ENCODE data around the gene SACS. TPM values are rescaled to one million over a fixed set of nuclear protein-coding genes. Genes with fewer than 3 reads are reported as not detected.
"Not testable (repeated sequence)": the region's sequence is repeated elsewhere in the genome, so short reads cannot be mapped to it uniquely, and the experiment has no call there.

The SACS gene
- total RNA-seq, 1 experiment from 2014 or later, result 64.2 TPM

GRCh38 chr13:23418776-23419683 lies 14.5 kb downstream of the SACS start:
- DNase-seq (ENCODE audit: low read depth), result no peak

- no peak for DNase-seq (ENCODE audit: low read depth)
Observed at GRCh38 chr13:23414682-23415081, 18.8 kb downstream of the SACS start.

DNA sequence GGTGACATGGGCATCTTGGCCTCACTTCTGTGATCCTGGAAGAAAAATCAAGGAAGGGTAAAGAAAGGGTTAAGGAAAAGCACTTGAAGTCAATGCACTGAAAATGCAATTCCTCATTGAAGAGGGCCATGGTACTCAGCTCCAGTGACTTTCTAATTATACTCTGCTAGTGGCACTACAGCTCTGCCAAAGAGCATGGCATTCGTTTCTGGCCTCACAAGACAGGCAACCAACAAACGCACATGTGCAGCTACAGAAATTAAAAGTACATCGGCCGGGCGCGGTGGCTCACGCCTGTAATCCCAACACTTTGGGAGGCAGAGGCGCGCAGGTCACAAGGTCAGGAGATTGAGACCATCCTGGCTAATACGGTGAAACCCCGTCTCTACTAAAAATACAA lies 21.8 kb downstream of the SACS start:
- no peak for DNase-seq (ENCODE audit: low read depth)

GRCh38 chr13:23411220-23411619 lies 22.3 kb downstream of the SACS start:
- no peak for DNase-seq (ENCODE audit: low read depth)

DNA sequence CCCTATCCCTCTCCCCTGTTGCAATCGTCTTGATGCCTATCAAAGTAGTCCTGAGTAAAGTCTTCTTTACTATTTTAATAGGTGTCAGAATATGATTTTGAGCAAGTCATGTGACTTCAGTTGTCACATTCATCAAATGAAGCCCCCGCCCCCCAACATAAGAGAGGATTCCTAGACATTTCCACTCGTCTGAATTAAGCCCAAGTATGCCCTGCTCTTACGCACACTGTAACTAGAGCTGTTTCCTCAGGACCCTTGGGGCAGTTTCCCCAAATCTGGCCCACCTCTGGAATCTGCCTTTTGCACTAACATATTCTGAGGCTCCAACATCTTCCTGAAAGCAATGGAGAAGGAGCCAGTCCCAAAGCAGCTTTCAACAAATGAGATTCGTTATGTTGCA lies 25.5 kb downstream of the SACS start:
- no peak for DNase-seq (ENCODE audit: low read depth)

GRCh38 chr13:23401156-23401555 lies 32.3 kb downstream of the SACS start:
- DNase-seq (ENCODE audit: low read depth), result not testable (repeated sequence)

DNA sequence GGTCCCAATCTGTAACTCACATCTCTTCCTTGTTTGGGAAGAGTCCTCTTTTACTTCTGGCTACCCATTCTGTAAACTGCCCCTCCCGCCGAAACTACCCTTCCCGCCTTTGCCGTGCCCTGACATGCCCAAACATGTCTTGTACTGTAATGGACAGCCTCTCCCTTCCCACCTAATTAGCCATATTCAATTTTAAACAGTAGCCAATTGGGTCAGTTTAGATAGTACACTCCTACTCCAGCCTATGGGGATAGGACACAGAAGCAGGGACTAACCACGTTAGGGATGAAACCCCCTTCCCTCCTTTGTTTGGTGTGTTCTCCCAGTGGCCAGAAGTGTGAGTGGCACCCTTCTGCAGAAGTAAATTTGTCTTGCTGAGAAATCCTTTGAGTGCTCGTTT lies 34.2 kb downstream of the SACS start:
- DNase-seq (ENCODE audit: low read depth), result no peak

- no peak for DNase-seq (ENCODE audit: low read depth)
Observed at GRCh38 chr13:23394821-23395220, 38.7 kb downstream of the SACS start.

GRCh38 chr13:23392925-23393645 lies 40.4 kb downstream of the SACS start:
- no peak for DNase-seq (ENCODE audit: low read depth)

DNA sequence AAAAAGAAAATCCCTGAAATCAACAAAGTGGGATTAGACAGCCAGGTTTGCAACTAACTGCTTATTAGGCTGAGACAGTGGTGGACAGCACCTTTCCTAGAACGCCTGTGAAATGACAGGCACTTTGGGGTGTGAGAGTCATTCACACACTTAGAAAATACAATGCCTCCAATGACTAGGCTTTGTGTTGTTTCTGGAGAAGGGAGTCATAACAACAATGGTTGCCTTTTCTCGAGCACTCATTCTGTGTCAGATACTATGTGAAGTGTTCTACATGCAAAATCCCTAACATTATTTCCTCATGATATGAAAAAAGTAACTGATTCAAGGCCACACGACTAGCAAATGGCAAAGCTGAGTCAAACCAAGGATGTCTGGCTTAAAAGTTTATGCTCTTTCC lies 41.2 kb downstream of the SACS start:
- no peak for DNase-seq (ENCODE audit: low read depth)

- DNase-seq (ENCODE audit: low read depth), result peak; percentile 64
Observed at GRCh38 chr13:23391752-23392151, 41.8 kb downstream of the SACS start.

GRCh38 chr13:23386533-23386932 lies 47.0 kb downstream of the SACS start:
- DNase-seq (ENCODE audit: low read depth), result no peak

- no peak for DNase-seq (ENCODE audit: low read depth)
Observed at GRCh38 chr13:23385931-23386330, 47.6 kb downstream of the SACS start.

- peak; percentile 74 for DNase-seq (ENCODE audit: low read depth)
Observed at GRCh38 chr13:23384111-23384510, 49.4 kb downstream of the SACS start.

DNA sequence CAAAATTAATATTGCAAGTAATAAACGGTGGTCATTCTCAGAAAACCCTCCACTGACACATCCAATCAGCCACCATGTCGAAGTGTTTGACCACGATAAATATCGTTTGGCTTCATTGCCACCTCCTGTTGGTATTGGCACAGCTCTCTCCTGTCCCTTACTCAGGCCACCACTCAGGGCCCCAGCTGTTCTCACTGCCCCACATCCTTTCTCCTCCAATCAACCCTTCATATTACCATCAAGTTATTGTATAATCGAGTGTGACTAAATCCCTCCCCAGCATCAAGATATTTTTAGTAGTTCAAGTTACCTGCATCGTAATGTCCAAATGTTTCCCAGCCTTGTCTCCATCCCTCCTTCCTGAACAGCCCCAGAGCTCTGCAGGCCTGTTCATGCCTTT lies 50.4 kb downstream of the SACS start:
- no peak for DNase-seq (ENCODE audit: low read depth)

DNA sequence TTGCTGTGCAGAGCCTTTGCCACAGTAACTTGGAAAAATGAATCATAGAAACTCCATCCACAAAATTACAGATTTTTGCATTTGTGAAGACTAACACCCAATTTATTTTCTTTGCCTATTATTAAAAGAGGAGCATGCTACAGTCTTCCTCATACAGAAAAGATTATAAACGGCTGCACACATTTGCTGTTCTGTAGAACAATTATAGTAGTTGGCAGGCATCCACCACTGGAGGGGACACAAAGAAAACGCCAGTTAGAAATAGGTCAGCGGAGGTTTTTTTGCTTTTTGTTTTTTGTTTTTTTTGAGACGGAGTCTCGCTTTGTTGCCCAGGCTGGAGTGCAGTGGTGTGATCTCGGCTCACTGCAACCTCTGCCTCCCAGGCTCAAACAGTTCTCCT lies 51.6 kb downstream of the SACS start:
- DNase-seq (ENCODE audit: low read depth), result peak; percentile 29

GRCh38 chr13:23380534-23380933 lies 53.0 kb downstream of the SACS start:
- peak; percentile 28 for DNase-seq (ENCODE audit: low read depth)

DNA sequence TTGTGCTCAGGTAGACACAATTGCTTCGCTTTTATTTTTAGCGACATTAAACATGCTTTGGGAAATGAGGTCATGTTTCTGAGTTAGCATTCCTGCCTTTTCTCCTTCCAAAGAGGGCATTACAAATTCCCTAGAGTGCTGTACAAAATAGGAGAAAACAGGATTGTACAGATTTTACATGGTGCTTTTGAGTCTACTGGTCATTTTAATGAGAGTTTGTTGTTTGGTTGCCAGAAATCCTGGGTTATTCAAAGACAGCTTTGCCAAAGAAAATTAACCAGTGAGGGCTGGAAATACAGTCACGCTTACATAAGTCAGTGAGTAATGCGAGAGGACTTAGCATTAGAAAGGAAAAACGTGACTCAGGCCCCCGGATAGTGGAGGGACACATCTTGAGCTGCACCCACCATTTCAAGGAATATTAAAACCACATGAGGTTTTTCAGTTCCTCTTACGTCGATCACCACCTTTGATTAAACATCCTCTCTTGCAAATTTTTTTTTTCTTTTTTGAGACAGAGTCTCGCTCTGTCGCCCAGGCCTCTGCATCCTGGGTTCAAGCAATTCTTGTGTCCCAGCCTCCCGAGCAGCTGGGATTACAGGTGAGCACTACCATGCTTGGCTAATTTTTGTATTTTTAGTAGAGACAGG lies 55.4 kb downstream of the SACS start:
- peak; percentile 97 for DNase-seq (ENCODE audit: low read depth)

- no peak for DNase-seq (ENCODE audit: low read depth)
Observed at GRCh38 chr13:23377579-23377978, 55.9 kb downstream of the SACS start.

GRCh38 chr13:23375001-23375971 lies 58.2 kb downstream of the SACS start:
- DNase-seq (ENCODE audit: low read depth), result peak; percentile 89

DNA sequence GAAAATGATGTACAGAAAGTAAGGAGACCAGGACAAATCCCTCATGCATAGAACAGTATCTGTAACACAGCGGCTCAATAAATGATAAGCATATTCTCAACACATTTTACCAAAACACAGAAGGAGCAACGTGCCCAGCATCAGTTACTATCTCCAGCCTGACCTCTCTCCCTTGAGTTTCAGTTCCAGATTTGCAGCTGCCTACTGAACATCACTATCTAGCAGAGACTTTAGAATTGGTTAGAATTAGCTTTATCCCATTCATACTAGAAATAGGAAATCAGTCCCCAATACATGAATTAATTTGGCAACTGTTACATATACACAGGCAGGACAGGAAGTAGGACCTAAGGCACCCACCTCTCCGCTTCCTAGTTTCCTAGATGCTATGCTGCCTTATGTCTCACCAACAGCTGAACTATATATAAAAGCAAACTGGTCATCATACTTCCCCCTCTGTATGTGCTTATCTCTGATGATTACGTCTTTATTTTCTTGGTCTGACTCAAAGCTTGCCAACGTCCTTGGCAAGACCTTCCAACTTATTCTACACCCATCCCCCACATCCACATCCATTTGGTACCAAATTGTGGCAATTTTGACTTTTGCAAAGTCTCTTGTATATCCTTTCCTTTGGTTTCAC lies 61.1 kb downstream of the SACS start:
- DNase-seq (ENCODE audit: low read depth), result peak; percentile 44

All from RPMI7951 (cell line).